Vagina (tissue), 2 donors: ENCODE measurements around the gene TMEM151B.

Source experiments
- POLR2A ChIP-seq, 2 donors: fragments of 450-650 bp; IDR thresholded peaks; one replicate each; pipeline ENCODE4 v1.6.1; 2017; ENCODE audit warnings: antibody characterized with exemption in 2 of 2, mild to moderate bottlenecking in 2 of 2, moderate library complexity in 2 of 2
- TF ChIP-seq, protein P1 (sequence below), 3 experiments: fragments of 450-650 bp in 2 of 3; fragments of 200-600 bp in 1 of 3; sonication (generic) in 1 of 3; IDR thresholded peaks; one replicate each; pipeline ENCODE4 v1.5.1; 2017 to 2019; ENCODE audit warnings: antibody characterized with exemption in 3 of 3, mild to moderate bottlenecking in 2 of 3, moderate library complexity in 2 of 3

GRCh38 chr6:44341095-44341890 is 71.0 kb downstream of the TMEM151B start:
- no peak for TF ChIP-seq POLR2A (IDR thresholded peaks at IDR 0.05)
- TF ChIP-seq, protein P1, sequence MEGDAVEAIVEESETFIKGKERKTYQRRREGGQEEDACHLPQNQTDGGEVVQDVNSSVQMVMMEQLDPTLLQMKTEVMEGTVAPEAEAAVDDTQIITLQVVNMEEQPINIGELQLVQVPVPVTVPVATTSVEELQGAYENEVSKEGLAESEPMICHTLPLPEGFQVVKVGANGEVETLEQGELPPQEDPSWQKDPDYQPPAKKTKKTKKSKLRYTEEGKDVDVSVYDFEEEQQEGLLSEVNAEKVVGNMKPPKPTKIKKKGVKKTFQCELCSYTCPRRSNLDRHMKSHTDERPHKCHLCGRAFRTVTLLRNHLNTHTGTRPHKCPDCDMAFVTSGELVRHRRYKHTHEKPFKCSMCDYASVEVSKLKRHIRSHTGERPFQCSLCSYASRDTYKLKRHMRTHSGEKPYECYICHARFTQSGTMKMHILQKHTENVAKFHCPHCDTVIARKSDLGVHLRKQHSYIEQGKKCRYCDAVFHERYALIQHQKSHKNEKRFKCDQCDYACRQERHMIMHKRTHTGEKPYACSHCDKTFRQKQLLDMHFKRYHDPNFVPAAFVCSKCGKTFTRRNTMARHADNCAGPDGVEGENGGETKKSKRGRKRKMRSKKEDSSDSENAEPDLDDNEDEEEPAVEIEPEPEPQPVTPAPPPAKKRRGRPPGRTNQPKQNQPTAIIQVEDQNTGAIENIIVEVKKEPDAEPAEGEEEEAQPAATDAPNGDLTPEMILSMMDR (IDR thresholded peaks at IDR 0.05), result no peak
